AG04449 (cell line): ENCODE measurements around the gene DMXL1.

Source experiments
- CTCF ChIA-PET: fragments of 350-600 bp; formaldehyde crosslinking; extraction: SDS; loops from one replicate; lab custom pipeline; 2021; ENCODE audit warnings: antibody characterized with exemption; lab: Yijun Ruan, JAX
- POLR2A ChIA-PET: fragments of 400-600, 350-600 bp; formaldehyde crosslinking; extraction: SDS; loops from one replicate; lab custom pipeline; 2020; ENCODE audit warnings: antibody characterized with exemption, inconsistent platforms; lab: Yijun Ruan, JAX
- DNase-seq: peaks from one replicate; pipeline ENCODE4 v3.0.0-alpha.2; 2010; ENCODE audit warnings: low read depth, low spot score
- H3K4me3 ChIP-seq: 2 replicates; pipeline ENCODE4 v1.5.1; 2011; ENCODE audit warnings: low read depth, mild to moderate bottlenecking, control low read depth, low read length
- TF ChIP-seq, protein P1 (sequence below): IDR thresholded peaks from one replicate; pipeline ENCODE4 v1.5.1; 2011; ENCODE audit warnings: mild to moderate bottlenecking, moderate library complexity, low read length, control low read depth, inconsistent platforms; ENCODE audit not compliant: insufficient read depth; ENCODE audit errors: missing control alignments

The DMXL1 gene

DNA sequence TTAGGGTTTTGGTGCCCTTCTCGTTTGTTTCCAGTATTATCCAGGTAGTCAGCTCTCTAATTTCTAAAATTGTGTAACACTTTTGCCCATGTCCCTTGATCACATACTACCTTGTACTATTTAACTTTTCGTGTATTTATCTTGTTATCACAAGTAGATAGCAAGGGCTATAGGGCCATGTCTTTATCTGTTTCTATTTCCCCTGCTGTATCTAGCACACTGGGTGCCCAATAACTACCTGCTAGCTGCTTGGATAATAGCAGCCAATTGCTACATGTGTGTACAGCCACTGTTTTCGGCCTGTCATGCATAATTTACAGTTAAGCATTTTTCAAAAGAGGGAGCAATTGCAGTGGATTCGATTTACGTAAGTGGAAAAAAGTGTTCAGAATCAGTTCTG is 220.2 kb downstream of the DMXL1 start:
- no peak overlapping the region for H3K4me3 ChIP-seq
- CTCF ChIA-PET = interaction anchor here (0.8 to 2.5 kb wide), 4 partner anchors 21 to 303 kb away, joined by 3 to 9 read pairs (median 7); partner anchors contain the start of gene DTWD2
- POLR2A ChIA-PET = interaction anchor here (0.5 kb wide), 1 partner anchor 44 kb away, joined by 4 read pairs; no protein-coding TSS in a partner anchor
- TF ChIP-seq, protein P1, sequence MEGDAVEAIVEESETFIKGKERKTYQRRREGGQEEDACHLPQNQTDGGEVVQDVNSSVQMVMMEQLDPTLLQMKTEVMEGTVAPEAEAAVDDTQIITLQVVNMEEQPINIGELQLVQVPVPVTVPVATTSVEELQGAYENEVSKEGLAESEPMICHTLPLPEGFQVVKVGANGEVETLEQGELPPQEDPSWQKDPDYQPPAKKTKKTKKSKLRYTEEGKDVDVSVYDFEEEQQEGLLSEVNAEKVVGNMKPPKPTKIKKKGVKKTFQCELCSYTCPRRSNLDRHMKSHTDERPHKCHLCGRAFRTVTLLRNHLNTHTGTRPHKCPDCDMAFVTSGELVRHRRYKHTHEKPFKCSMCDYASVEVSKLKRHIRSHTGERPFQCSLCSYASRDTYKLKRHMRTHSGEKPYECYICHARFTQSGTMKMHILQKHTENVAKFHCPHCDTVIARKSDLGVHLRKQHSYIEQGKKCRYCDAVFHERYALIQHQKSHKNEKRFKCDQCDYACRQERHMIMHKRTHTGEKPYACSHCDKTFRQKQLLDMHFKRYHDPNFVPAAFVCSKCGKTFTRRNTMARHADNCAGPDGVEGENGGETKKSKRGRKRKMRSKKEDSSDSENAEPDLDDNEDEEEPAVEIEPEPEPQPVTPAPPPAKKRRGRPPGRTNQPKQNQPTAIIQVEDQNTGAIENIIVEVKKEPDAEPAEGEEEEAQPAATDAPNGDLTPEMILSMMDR = no peak
- DNase-seq = no peak

DNA sequence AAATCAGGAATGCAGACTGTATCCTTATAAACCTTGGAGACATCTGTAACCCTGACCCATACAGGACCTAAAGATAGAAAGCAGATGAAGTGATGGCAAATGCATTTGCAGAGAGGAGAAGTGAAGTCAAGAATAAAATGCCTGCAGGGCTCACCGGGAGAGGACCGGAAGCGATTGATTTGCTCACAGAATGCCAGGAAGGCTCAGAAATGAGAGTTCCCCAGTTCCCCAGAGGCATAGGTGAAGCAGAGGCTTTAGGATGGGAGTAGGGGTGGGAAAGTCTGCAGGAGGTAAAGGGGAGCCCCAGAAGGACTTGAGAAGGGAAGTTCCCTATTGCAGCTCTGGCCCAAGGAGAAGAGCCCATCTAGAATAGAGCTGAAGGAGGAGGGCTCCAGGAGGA is 221.0 kb downstream of the DMXL1 start:
- no peak overlapping the region for H3K4me3 ChIP-seq
- TF ChIP-seq, protein P1 = no peak
- ChIA-PET POLR2A (no interaction called here), CTCF (interaction anchor here (2.5 kb wide), 1 partner anchor 303 kb away, joined by 9 read pairs; the partner anchor contains the start of gene DTWD2)
- DNase-seq = no peak

DNA sequence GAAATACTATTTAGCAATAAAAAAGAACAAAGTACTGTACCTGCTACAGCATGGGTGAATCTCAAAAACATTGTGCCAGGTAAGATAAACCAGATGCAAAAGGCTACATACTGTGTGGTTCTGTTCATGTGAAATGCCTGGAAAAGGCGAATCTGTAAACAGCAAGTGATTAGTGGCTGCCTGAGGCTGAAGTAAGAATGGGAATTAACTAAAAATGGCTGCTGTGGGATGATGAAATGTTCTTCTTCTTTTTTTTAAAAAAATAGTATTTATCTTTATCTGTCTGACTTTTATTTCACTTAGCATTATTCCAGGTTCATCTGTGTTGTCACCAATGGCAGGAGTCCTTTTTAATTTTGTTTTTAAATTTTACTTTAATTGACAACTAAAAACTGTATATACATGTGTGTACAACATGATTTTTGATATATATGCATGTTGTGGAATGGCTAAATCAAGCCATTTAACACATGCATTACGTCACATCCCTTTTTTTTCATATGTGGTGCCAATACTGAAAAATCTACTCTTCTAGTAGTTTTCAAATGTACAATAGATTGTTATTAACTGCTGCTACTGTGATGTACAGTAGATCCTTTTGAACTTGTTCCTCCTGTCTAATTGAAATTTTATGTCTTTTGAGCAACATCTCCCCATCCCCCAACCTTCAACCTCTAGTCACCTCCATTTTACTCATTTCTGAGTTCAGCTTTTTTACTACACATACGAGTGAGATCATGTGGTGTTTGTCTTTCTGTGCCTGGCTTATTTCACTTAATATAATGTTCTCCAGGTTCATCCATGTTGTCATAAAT is 222.0 kb downstream of the DMXL1 start:
- ChIA-PET CTCF (no interaction called here), POLR2A (no interaction called here)
- DNase-seq = no peak
- no peak overlapping the region for H3K4me3 ChIP-seq
- TF ChIP-seq, protein P1 = no peak

DNA sequence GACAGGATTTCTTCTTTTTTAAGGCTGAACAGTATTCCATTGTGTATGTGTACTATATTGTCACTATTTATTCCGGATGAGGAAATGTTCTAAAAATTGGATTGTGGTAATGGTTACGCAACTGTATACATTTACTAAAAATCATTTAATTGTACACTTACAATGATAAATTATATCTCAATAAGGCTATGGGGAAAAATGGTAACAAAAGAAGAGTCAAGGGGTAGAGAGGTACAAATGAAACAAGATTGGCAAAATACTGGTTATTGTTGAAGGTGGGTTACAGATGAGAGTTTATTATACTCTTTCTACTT is 222.6 kb downstream of the DMXL1 start:
- DNase-seq = no peak
- ChIA-PET POLR2A (no interaction called here), CTCF (no interaction called here)
- TF ChIP-seq, protein P1 = no peak
- H3K4me3 ChIP-seq = no peak overlapping the region
